Measurements from ENCODE around the gene DCST2.

- no peak for TF ChIP-seq CTCF (IDR thresholded peaks at IDR 0.05; ENCODE audit: control extremely low read depth in 1 of 3, insufficient read depth in 1 of 3, low read depth in 1 of 3, low read length in 3 of 3)
- no peak for TF ChIP-seq CREB1 (IDR thresholded peaks at IDR 0.05)
- TF ChIP-seq CBX8 (IDR thresholded peaks at IDR 0.05; ENCODE audit: borderline replicate concordance, low read depth, low read length), result no peak
- no peak for TF ChIP-seq JUND (IDR thresholded peaks at IDR 0.05; ENCODE audit: low read length)
- no peak for TF ChIP-seq KDM5A (IDR thresholded peaks at IDR 0.05; ENCODE audit: low read length)
- no peak for TF ChIP-seq POLR2AphosphoS5 (IDR thresholded peaks at IDR 0.05; ENCODE audit: low read depth, low read length)
Observed at GRCh38 chr1:154983776-154984466, 49.7 kb downstream of the DCST2 start.

Data from H1 (cell line).